DMS53 treated with DMSO at 0.1 percent for 48 hours (cell line): ENCODE measurements around the gene ZNF823.

Experiments used
- DNase-seq: peaks from one replicate; lab custom pipeline; 2025; ENCODE audit not compliant: unreplicated experiment; lab: John Stamatoyannopoulos, UW

Gene ZNF823

DNA sequence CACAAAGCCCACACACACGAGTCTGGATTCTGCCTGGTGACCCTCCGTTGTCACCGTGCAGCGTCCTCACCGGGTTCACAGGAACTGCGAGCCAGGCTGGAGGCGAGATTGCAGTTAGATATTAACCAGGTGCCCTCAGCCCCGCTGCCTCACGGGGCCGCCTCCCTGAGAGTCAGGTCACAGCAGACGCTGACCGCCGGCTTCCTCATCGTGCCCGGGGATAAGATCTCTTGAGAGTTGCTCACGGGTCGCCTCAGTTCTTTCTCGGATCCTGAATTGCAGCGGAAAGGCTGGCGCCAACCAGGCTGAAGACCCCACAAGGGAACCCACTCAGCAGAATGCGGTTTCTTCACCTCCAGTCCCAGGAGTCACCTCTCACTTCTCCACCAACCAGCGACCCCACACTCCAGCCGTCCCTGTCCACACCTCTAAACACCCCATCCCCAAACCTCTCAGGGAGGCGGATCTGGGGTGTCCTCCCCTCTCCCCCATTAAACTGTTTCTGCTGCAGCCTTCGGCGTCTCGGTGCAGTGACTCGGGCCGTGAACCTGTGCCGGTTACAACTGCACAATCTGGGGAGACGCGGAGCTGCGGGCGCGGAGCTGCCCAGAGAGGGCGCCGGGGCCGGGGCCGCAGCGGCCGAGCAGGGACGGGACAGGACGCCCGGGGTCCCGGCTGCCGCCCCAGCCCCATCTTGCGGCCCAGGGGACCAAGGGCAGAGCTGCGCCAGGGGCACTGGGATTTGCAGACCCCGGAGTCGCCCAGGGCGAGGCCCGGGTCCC is 591 bp downstream of the ZNF823 start:
- peak; percentile 12 for DNase-seq

DNA sequence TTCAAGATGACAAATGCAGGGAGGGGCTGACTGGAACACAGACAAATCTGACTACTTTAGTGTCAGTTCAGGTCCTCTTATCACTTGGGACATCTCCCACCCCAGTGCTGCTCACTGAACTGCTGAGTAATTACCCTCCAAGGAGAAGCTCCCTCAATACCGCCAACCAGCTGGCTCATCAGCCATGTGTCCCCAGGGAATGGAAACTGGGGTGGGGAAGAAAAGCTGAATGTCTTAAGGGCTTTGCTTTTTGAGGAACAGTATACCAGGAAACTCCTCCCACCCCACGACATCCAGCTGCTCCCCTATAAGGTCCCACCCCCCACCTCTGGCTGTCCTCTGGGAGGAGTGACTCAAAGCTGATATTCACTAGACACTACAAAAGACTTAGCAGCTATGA is 2.0 kb downstream of the ZNF823 start:
- no peak for DNase-seq

DNA sequence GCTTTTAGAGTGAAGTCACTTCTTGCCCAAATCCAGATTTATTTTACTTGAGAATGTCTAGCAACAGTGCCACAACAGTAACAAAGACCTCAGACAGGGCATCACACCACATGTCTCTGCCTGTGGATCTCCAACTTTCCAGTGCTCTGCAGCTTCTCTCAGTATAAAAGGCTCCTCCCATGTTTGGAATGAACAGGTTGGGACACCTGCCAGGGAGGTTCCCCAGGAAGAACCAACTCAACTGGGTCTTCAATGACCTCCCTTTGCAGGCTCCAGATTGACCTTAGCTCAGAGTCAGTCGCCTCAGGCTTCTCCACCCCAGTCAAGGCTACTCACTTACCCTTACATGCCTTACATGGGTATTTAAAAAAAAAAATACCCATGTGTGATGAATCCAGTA is 3.4 kb downstream of the ZNF823 start:
- DNase-seq: no peak

DNA sequence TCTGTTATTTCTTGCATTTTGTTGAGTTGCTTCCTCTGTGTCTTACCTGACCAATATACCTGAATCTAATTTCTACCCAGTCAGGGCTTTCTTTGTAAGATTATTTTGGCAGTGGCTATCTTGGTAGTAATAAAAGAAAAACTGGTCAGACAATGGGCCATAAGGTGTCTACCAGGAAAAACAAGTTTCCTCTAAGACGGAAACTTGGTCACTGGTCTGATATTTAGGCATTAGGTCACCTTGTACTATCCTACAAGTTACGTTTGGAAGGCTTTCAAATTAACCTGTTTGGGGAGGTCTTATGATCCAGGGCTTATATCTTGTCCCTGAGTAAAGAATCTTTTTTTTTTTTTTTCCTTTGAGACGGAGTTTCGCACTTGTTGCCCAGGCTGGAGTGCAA is 9.2 kb downstream of the ZNF823 start:
- no peak for DNase-seq

DNA sequence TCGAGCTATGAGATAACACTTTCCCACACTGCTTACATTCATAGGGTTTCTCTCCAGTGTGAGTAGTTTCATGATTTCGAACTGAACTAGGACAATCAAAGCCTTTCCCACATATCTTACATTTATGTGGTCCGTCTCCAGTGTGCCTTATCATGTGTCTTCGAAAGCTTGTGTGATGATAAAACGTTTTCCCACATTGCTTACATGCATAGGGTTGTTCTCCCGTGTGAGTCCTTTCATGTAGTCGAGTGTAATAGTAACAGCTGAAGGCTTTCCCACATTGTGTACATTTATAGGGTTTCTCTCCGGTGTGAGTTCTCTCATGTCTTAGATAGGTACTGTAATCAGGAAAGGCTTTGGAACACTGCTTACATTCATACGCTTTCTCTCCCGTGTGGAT is 16.3 kb downstream of the ZNF823 start:
- DNase-seq: no peak

DNA sequence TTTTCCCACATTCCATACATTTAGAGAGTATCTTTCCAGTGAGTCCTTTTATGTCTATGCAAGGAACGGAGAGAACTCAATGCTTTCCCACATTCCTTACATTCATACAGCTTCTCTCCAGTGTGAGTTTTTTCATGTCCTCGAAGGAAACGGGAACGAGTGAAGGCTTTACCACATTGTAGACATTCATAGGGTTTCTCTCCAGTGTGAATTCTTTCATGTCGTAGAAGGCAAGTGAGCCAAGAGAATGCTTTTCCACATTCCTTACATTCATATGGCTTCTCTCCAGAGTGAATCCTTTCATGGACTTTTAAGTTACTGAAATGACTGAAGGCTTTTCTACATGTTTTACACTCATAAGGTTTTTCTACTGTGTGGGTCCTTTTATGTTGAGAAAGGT is 17.1 kb downstream of the ZNF823 start:
- DNase-seq: no peak

DNA sequence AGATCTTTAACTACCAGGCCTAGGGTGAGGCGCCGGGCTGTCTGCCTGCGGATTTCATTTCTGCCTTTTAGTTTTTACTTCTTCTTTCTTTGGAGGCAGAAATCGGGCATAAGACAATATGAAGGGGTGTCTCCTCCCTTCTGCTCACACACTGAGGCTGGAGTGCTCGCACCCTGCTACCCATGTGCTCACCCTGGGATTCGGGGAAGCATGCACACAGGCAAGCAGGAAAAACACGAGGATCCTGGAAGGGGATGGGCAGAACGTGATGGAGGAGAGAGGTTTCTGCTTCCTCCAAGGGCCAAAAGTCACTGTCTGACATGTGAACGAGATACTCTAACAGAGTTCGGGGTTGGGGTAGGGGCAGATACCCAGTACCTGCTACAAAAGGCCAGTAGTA is 28.4 kb downstream of the ZNF823 start:
- DNase-seq: no peak

DNA sequence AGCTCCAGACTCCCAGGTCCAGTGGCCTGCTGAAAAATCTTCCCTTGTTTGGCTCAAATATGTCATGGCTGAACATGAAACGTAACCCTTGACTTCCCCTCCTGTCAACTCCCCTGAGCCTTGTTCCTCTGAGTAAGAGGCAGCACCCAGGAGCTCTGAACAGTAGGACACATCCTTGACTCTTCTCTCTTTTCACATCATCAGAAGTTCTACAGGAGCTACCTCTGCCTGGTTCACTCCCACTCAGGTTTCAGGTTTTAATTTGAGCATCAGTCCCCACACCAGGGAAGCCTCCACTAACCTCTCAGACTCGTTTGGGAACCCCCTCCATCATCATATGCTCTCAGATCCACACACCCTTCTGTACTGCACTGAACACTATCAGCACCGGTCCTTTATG is 30.3 kb downstream of the ZNF823 start:
- DNase-seq: no peak

DNA sequence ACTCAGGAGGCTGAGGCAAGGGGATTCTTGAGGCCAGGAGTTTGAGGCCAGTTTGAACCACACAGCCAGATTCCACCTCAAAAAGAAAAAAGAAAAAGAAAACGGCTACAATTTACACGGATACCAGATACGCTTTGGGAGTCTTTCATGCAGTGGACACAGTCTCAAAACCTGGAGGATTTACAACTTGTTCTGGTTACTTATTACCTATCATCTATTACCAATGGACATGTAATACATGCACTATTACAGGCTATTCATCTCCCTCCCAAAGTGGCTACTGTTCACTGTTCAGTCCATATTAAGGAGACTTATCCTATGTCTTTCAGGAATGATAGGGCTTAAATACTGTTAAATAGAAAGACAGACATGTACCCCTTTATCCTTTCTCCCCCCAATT is 33.3 kb downstream of the ZNF823 start:
- DNase-seq: no peak

DNA sequence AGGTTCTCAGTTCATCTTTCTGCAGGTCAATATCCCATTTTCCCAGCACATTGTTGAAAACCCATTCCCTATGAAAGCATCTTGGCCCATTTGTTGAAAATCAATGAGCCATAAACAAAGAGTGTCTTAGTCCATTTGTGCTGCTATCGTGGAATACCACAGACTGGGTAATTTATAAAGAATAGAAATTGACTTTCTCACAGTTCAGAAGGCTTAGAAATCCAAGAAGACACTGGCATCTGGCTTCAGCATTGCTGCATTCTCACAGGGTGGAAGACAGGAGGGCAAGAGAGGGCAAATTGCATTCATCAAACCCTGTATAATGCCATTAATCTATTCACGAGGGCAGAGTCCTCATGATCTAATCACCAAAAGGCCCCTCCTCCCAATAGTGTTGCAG is 34.1 kb downstream of the ZNF823 start:
- DNase-seq: no peak

DNA sequence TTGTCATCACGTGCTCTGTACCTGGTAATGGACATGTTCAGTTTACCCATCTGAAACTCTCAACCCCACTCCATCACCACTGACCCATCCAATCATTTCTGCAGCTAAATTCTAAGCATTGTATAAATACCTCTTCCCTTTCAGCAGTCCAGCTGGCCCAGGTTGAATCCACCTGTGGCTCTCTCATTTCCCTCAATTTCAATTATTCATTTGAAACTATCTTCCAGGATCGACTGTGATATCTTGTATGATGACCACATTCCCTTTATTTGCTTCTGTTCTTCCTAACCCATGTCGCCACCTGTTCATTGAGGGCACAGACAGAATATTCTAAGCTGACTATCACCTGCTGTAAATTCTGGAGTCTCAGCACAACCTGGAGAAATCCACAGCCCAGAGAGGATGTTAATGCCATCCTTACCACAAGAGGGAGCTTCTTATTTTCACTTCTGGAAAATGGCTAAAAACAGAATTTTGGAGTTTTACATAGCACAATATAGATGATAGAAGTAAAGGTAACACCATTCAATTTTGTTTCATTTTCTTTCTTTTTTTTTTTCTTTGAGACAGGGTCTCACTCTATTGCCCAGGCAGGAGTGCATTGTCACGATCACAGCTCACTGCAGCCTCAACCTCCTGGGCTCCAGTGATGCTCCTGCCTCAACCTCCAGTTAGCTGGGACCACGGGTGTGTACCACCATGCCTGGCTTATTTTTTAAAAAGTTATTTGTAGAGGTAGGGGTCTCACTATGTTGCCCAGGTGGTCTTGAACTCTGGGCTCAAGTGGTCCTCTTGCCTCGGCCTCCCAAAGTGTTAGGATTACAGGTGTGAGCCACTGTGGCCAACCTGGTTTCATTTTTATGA is 38.6 kb downstream of the ZNF823 start:
- DNase-seq: peak; percentile 4

DNA sequence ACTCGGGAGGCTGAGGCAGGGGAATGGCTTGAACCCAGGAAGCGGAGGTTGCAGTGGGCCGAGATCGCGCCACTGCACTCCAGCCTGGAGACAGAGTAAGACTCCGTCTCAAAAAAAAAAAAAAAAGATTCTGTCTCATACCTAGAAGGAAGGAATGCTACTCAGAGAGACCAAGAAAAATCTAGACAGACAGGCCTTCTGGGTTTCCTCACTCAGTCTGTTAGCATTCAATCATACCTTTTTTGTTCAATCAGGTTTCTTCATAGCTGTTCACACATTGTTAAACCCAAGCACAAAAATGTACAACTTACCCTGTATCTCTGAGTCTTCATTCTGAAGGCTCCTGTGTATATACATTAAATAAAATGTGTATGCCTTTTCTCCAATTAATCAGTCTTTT is 40.5 kb downstream of the ZNF823 start:
- DNase-seq: no peak

DNA sequence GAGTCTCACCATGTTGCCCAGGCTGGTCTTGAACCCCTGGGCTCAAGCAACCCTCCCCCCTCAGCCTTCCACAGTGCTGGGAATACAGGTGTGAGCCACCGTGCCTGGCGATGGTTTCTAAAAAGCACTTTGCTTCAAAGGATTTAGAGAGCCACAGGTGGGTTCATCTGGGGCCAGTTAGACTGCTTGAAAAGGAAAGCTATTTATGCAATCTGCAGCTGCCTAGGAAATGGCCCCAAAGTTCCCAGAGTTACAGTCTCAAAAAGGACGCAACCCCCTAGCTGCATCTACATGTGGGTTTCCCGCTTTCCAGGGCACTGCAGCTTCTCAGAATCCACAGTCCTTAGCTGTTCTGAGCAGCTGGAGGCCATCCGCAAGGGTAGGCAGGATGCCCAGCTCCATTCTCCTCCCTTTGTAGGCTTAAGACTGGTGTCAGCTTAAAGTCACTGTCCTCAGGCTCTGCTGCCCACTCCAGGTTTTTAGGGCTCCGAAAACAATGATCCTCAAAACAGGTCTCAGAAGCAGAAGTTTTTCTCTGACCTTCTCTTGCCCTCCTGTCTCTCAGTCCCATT is 41.4 kb downstream of the ZNF823 start:
- DNase-seq: no peak

DNA sequence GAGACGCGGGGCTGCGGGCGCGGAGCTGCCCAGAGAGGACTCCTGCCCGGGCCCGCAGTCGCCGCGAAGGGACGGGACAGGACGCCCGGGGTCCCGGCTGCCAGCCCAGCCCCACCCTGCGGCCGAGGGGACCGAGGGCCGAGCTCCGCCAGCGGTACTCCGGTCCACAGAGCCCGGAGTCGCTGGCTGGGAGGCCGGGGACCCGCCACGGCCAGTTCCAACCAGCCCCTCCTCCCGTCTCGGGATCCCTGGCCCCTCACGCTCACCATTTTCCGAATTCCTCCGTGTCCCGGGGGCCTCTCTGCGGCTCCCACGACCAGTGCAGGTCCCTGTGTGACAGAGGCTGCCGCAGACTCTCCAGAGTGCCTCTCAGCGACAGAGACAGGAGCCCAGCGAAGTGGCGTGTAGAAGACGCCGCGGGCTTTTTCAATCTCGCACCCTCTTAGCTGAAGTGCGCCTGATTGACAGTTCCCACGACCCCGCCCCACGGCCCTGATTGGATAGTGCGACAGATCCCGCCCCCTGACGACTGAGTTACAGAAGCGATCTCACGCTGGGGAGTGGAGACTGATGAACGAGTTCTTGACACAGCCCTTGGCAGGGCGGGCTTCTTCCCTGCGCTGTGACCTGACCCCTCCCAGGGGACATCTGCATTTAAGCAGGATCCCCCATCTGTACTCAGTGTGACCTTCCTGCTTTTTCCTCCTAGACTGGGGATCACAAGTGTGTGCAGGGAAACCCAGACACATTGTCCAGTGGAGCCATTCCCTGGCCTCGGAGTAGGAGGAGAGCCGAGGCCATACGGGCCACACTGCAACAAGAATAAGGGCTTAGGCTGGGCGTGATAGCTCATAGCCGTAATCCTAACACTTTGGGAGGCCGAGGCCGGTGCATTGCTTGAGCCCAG is 44.0 kb downstream of the ZNF823 start:
- DNase-seq: peak; percentile 63

DNA sequence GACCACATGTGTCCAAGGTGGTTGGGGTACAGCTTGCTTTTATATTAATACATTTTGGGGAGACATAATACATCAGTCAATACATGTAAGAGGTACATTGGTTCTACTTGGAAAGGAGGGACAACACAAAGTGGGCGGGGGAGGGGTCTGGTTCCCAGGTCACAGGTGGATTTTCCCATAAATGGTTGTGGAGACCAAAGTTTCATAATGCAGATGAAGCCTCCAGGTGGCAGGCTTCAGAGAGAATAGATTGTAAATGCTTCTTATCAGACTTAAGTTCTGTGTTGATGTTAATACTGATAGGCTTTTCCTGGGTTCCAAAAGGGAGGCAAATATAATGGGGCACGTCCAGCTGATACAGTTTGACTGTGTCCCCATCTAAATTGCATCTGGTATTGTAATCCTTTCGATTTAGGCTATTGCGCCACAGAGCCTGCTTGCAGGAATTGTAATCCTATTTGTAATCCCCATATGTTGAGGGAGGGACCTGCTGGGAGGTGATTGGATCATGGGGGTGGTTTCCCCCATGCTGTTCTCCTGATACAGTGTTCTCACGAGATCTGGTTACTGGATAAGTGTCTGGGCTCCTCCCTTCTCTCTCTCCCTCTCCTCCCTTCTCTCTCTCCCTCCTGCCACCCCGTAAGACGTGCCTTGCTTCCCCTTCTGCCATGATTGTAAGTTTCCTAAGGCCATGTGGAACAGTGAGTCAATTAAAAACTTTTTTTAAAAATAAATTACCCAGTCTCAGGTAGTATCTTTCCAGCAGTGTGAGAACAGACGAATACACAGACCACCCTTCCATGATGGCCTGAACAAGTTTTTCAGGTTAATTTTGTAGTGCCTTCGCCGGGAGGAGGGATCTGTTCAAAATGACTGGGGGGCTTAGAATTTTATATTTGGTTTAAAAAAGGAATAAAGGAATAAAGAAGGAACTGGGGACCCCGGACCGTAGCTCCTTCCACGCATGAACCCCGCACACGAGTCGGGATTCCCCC is 44.9 kb downstream of the ZNF823 start:
- peak; percentile 70 for DNase-seq

DNA sequence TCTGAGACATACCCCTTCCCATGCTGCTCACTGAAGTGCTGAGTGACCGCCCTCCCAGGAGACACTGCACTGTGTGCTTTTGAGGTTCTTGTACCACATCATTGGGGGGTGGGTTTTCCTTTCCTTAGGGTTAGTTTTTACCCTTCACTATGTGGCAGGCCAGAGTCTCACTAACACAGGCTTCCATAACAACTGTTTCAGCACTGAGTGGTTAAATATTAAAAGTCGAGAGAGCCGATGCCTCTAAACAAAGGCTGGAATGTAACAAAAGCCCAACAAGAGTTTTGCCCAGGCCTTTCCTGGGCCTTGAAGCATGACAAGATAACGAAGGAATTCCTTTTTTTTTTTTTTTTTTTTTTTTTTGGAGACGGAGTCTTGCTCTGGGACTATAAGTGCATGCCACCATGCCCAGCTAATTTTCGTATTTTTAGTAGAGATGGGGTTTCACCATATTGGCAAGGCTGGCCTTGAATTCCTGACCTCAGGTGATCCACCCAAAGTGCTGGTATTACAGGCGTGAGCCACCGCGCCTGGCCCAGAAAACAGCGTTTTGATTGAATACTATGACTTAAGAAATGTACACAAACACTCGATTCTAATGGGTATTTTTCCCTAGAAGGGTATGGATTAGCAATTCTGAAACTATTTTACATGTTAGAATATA is 46.5 kb downstream of the ZNF823 start:
- DNase-seq: no peak

DNA sequence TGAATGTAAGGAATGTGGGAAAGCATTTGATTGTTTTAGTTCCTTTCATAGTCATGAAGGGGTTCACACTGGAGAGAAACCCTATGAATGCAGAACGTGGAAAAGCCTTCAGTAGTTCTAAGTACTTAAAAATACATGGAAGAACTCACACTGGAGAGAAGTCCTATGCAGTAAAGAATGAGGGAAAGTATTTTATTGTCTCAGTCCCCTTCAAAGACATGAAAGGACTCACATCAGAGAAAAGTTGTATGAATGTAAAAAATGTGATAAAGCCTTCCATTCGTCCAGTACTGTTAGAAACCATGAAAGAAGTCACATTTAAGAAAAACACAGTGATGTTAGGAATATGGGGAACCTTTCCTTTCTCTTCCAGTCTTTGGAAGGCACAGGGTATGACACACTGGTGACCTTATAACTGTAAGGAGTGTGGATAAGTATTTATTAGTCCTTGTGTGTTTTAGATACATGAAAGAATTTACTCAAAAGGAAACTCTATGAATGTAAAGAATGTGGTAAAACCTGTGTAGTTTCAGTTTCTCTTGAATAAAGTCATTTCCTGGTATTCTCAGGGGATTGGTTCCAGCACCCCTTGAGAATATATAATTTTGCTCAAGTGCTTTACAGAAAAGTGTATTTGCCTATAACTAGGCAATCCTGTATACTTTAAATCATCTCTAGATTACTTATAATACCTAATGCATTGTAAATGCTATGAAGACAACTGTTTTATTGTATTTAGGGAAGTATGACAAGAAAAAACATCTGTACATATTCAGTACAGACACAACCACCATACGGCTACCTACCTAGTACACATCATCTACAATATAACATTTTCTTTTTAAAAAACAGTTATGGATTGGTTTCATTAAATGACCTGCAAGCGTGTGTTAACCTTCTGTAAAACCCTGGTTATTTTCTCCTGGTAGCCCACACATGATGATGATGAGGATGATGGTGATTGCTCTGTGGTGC is 52.8 kb downstream of the ZNF823 start:
- DNase-seq: no peak
